HEK293T (cell line): ENCODE measurements around the gene PPL.

Source experiments
- CTCF ChIA-PET: fragments of 350-600 bp; formaldehyde crosslinking; extraction: SDS; loops from one replicate; lab custom pipeline; 2021; ENCODE audit warnings: antibody characterized with exemption, inconsistent platforms; lab: Yijun Ruan, JAX
- POLR2A ChIA-PET: fragments of 350-600 bp; formaldehyde crosslinking; extraction: SDS; loops from one replicate; lab custom pipeline; 2020; ENCODE audit warnings: antibody characterized with exemption, inconsistent platforms; lab: Yijun Ruan, JAX
- DNase-seq: peaks from one replicate; pipeline ENCODE4 v3.0.0; 2012; ENCODE audit warnings: mixed read lengths; ENCODE audit errors: extremely low spot score
- ARNT ChIP-seq: fragments of 450-650 bp; IDR thresholded peaks from 2 replicates; pipeline ENCODE4 v1.6.1; 2017; ENCODE audit warnings: mild to moderate bottlenecking
- BHLHE40 ChIP-seq: fragments of 450-650 bp; IDR thresholded peaks from 2 replicates; pipeline ENCODE4 v1.6.1; 2016; ENCODE audit warnings: mild to moderate bottlenecking, moderate library complexity, borderline replicate concordance
- CTBP1 ChIP-seq: fragments of 450-650 bp; IDR thresholded peaks from 2 replicates; pipeline ENCODE4 v1.6.1; 2016; ENCODE audit warnings: borderline replicate concordance
- ELF4 ChIP-seq: fragments of 450-650 bp; IDR thresholded peaks from 2 replicates; pipeline ENCODE4 v1.6.1; 2017; ENCODE audit warnings: antibody characterized with exemption
- FOXA1 ChIP-seq: fragments of 450-650 bp; IDR thresholded peaks from 2 replicates; pipeline ENCODE4 v1.6.1; 2016; ENCODE audit warnings: mild to moderate bottlenecking
- FOXK2 ChIP-seq: fragments of 450-650 bp; IDR thresholded peaks from 2 replicates; pipeline ENCODE4 v1.6.1; 2016; ENCODE audit warnings: mild to moderate bottlenecking
- FOXM1 ChIP-seq: fragments of 450-650 bp; IDR thresholded peaks from 2 replicates; pipeline ENCODE4 v1.6.1; 2017; ENCODE audit warnings: mild to moderate bottlenecking, borderline replicate concordance
- HDGF ChIP-seq: fragments of 450-650 bp; IDR thresholded peaks from 2 replicates; pipeline ENCODE4 v1.6.1; 2017; ENCODE audit warnings: antibody characterized with exemption, borderline replicate concordance
- L3MBTL2 ChIP-seq: fragments of 450-650 bp; conservative IDR thresholded peaks from 2 replicates; pipeline ENCODE4 v1.6.1; 2016; ENCODE audit warnings: mild to moderate bottlenecking
- LEF1 ChIP-seq: fragments of 450-650 bp; IDR thresholded peaks from 2 replicates; pipeline ENCODE4 v1.6.1; 2017; ENCODE audit warnings: mild to moderate bottlenecking, borderline replicate concordance
- NFRKB ChIP-seq: fragments of 450-650 bp; IDR thresholded peaks from 2 replicates; pipeline ENCODE4 v1.6.1; 2016; ENCODE audit warnings: mild to moderate bottlenecking, moderate library complexity
- SP1 ChIP-seq: fragments of 450-650 bp; IDR thresholded peaks from 2 replicates; pipeline ENCODE4 v1.6.1; 2017
- SUZ12 ChIP-seq: fragments of 450-650 bp; IDR thresholded peaks from 2 replicates; pipeline ENCODE4 v1.6.1; 2016; ENCODE audit warnings: mild to moderate bottlenecking
- TARDBP ChIP-seq: fragments of 450-650 bp; IDR thresholded peaks from 2 replicates; pipeline ENCODE4 v1.6.1; 2016
- ZNF384 ChIP-seq: fragments of 450-650 bp; IDR thresholded peaks from 2 replicates; pipeline ENCODE4 v1.6.1; 2016
- TF ChIP-seq, protein P1 (sequence below): fragments of 450-650 bp; IDR thresholded peaks from 2 replicates; pipeline ENCODE4 v1.6.1; 2016

Gene PPL

DNA sequence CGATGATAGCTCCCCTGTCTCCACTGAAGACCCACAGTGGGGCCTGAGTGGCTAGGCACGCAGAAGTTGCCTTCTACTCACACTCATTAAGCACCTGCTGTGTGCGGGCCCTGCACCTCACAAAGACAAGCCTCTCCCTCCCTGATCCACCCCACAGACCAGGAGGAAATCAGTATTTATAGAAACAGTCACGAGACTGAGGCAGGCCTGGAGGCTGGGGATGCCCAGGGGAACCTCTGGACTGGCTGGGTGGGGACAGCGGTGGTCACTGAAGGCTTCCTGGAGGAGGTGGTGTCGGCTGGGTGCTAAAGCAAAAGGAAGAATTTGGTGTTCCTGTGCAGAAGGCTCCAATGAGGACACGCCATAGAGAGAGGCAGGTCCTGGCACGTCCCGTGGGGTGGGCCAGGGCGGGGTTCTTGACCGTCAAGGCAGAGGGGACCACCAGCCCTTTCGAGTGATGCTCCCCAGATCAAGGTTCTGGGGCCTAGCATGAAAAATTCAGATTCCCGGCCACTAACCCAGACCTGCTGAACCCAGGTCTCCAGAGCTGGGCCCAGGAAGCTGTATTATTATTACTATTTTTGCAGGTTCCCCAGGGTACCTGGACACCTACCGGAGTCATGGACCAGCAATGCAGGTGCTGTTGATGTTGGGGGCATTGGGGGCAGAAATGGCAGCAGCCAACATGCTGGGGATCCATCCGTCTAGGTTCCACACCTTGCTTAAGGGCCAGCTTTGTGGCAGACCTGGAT lies 23.0 kb downstream of the PPL start:
- TF ChIP-seq TARDBP: no peak
- no peak for TF ChIP-seq SUZ12
- TF ChIP-seq, protein P1, sequence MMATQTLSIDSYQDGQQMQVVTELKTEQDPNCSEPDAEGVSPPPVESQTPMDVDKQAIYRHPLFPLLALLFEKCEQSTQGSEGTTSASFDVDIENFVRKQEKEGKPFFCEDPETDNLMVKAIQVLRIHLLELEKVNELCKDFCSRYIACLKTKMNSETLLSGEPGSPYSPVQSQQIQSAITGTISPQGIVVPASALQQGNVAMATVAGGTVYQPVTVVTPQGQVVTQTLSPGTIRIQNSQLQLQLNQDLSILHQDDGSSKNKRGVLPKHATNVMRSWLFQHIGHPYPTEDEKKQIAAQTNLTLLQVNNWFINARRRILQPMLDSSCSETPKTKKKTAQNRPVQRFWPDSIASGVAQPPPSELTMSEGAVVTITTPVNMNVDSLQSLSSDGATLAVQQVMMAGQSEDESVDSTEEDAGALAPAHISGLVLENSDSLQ: no peak
- TF ChIP-seq FOXK2: no peak
- no peak for TF ChIP-seq FOXA1
- TF ChIP-seq BHLHE40: no peak
- TF ChIP-seq CTBP1: no peak
- TF ChIP-seq FOXM1: no peak
- no peak for TF ChIP-seq L3MBTL2
- no peak for TF ChIP-seq ARNT
- TF ChIP-seq HDGF: no peak
- no peak for TF ChIP-seq LEF1
- TF ChIP-seq SP1: no peak
- no peak for TF ChIP-seq NFRKB
- no peak for TF ChIP-seq ELF4
- TF ChIP-seq ZNF384: no peak
- ChIA-PET CTCF (no interaction called here), POLR2A (no interaction called here)
- no peak for DNase-seq

DNA sequence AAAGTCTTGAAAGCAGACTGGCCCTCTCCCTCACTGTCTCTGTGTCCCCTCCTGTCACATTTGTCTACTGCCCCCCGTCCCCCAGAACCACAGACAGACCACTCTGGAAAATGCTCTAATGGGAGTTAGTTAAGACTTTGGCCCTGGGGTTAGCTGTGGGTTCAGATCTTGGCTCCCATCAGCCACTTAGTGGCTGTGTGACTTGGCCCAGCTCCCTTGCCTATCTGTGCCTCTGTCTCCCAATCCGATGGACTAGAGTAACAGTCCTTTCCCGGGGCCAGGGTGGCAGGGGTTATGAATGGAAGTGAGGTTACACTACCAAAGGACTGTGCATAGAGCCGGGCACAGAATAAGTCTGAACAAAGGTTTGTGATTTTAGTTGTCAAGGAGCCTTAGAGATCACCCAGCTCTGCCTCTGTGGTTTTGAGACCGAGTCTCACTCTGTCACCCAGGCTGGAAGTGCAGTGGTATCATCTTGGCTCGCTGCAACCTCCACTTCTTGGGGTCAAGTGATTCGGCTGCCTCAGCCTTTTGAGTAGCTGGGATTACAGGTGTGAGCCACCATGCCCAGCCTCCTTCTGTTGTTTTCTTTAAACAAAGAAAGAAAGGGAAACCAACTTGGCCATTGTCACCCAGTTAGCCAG lies 23.7 kb downstream of the PPL start:
- ChIA-PET POLR2A (no interaction called here), CTCF (no interaction called here)
- TF ChIP-seq FOXA1 (no peak), BHLHE40 (no peak), FOXK2 (no peak), ZNF384 (no peak), SUZ12 (no peak), L3MBTL2 (no peak), ARNT (no peak), HDGF (no peak), FOXM1 (no peak), LEF1 (no peak), CTBP1 (no peak), SP1 (no peak), ELF4 (no peak), TARDBP (no peak), NFRKB (no peak)
- TF ChIP-seq, protein P1: no peak
- no peak for DNase-seq

DNA sequence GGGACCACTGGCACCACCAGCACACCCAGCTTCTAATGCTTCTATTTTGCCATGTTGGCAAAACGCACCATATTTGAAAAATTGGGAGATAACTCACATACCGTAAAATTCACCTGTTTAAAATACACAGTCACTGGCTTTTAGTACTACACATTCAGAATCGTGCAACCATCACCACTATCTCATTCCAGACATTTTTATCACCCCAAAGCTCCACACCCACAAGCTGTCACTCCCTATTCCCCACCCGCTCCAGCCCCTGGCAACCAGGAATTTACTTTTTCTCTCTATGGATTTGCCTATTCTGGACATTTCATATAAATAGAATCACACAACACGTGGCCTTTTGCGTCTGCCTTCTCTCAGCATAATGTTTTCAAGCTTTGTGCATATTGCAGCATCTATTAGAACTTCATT lies 25.0 kb downstream of the PPL start:
- POLR2A ChIA-PET: no interaction called here
- TF ChIP-seq ARNT (no peak), FOXA1 (no peak), ZNF384 (no peak), ELF4 (no peak), SUZ12 (no peak), FOXM1 (no peak), LEF1 (no peak), L3MBTL2 (no peak), FOXK2 (no peak), HDGF (no peak), NFRKB (no peak), SP1 (no peak), BHLHE40 (no peak), CTBP1 (no peak)
- TF ChIP-seq, protein P1: no peak
- CTCF ChIA-PET: no interaction called here
- DNase-seq: no peak

DNA sequence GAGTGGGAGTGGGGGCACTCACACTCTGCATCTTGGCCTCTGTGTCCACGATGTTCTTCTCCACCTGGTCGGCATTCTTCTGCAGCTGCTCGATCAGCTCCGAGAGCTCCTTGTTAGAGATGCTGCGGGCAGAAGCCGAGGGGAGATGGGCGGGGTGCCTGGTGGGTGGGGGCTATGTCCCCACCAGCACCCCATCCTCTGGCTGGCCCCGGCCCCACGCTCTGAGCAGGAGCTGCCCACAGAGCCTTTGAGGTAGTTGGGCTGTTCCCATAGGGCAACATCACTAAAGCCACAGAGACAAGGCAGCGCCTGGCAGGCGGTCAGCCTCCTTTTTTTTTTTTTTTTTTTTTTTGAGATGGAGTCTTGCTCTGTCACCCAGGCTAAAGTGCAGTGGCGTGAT lies 26.1 kb downstream of the PPL start:
- no peak for DNase-seq
- TF ChIP-seq, protein P1: no peak
- POLR2A ChIA-PET: no interaction called here
- CTCF ChIA-PET: no interaction called here

DNA sequence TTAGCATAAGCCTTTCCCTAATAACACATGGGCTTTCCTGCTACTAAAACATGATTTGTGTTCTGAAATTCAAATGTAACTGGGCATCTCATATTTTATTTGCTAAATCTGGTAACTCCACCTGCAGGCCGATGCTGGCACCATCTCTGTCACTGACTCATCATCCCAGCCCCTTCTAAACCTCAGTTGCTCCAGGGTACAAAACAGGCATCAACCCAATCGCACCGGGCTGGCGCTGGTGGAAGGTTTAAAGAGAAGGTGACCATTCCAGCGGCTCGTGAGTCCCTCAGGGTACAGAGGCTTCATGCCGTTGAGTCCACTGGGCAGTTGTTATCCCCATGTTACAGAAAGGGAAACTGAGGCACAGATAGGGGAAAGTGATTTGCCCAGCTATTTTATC lies 27.1 kb downstream of the PPL start:
- no peak for DNase-seq
- POLR2A ChIA-PET: no interaction called here
- TF ChIP-seq, protein P1: no peak
- TF ChIP-seq FOXK2 (no peak), TARDBP (no peak), L3MBTL2 (no peak), FOXM1 (no peak), CTBP1 (no peak), FOXA1 (no peak), LEF1 (no peak), HDGF (no peak), SP1 (no peak), SUZ12 (no peak), ELF4 (no peak), ZNF384 (no peak), NFRKB (no peak), BHLHE40 (no peak), ARNT (no peak)
- CTCF ChIA-PET: no interaction called here
